Caki2 (cell line): ENCODE data around the gene SUPT4H1. TPM values are rescaled to one million over a fixed set of nuclear protein-coding genes. Genes with fewer than 3 reads are reported as not detected.

Source experiments
- DNase-seq: peaks from one replicate; pipeline ENCODE4 v3.0.0-alpha.2; 2015; ENCODE audit warnings: low read depth
- in situ Hi-C: cut with HindIII; loops from 2 replicates; pipeline ENCODE4 v1.10.0; 2016; ENCODE audit warnings: low sequenced_read_pairs, low pct_unique_long_range_greater_than_20kb, mixed read lengths
- total RNA-seq: library from RNA; depleted of rRNA; stranded (reverse); fragments of >200 nt; shearing (Covaris generic); gene quantifications from 2 replicates; pipeline ENCODE4 v1.2.3, GENCODE V29; 2014; ENCODE audit warnings: low replicate concordance

Gene SUPT4H1
- total RNA-seq, 1 experiment from 2014 or later: 54.4 TPM

- DNase-seq: no peak
- in situ Hi-C loops: no loop called here
Measured at GRCh38 chr17:58382108-58382871, 30.3 kb upstream of the SUPT4H1 start.

GRCh38 chr17:58381124-58382035 is 29.4 kb upstream of the SUPT4H1 start:
- in situ Hi-C loops: no loop called here

GRCh38 chr17:58380207-58381123 is 28.5 kb upstream of the SUPT4H1 start:
- no peak for DNase-seq
- in situ Hi-C loops: no loop called here

More at GRCh38 chr17:58381124-58382035, 29.4 kb upstream of the SUPT4H1 start:
- no peak for DNase-seq

GRCh38 chr17:58379511-58379824 is 27.5 kb upstream of the SUPT4H1 start:
- DNase-seq: no peak
- in situ Hi-C loops: no loop called here

GRCh38 chr17:58378733-58379510 is 26.9 kb upstream of the SUPT4H1 start:
- in situ Hi-C loops: no loop called here
- DNase-seq: no peak

GRCh38 chr17:58377661-58378060 is 25.7 kb upstream of the SUPT4H1 start:
- in situ Hi-C loops: no loop called here

GRCh38 chr17:58377093-58377601 is 25.1 kb upstream of the SUPT4H1 start:
- DNase-seq: no peak
- in situ Hi-C loops: no loop called here

More at GRCh38 chr17:58377661-58378060, 25.7 kb upstream of the SUPT4H1 start:
- no peak for DNase-seq

- in situ Hi-C loops: no loop called here
Measured at GRCh38 chr17:58376472-58377000, 24.5 kb upstream of the SUPT4H1 start.

GRCh38 chr17:58375811-58376210 is 23.8 kb upstream of the SUPT4H1 start:
- in situ Hi-C loops: no loop called here

More at GRCh38 chr17:58376472-58377000, 24.5 kb upstream of the SUPT4H1 start:
- DNase-seq: no peak

GRCh38 chr17:58375256-58375655 is 23.3 kb upstream of the SUPT4H1 start:
- DNase-seq: no peak
- in situ Hi-C loops: no loop called here

More at GRCh38 chr17:58375811-58376210, 23.8 kb upstream of the SUPT4H1 start:
- no peak for DNase-seq

- in situ Hi-C loops: no loop called here
Measured at GRCh38 chr17:58373923-58374322, 21.9 kb upstream of the SUPT4H1 start.

GRCh38 chr17:58373003-58373402 is 21.0 kb upstream of the SUPT4H1 start:
- DNase-seq: no peak
- in situ Hi-C loops: no loop called here

More at GRCh38 chr17:58373923-58374322, 21.9 kb upstream of the SUPT4H1 start:
- DNase-seq: no peak

- no peak for DNase-seq
- in situ Hi-C loops: no loop called here
Measured at GRCh38 chr17:58371300-58371950, 19.4 kb upstream of the SUPT4H1 start.

GRCh38 chr17:58370716-58371115 is 18.7 kb upstream of the SUPT4H1 start:
- in situ Hi-C loops: no loop called here
- no peak for DNase-seq

GRCh38 chr17:58370309-58370708 is 18.3 kb upstream of the SUPT4H1 start:
- no peak for DNase-seq
- in situ Hi-C loops: no loop called here

GRCh38 chr17:58369214-58370031 is 17.4 kb upstream of the SUPT4H1 start:
- in situ Hi-C loops: no loop called here
- DNase-seq: no peak
